ENCODE measurements around the gene ASAP2.

ASAP2 gene

GRCh38 chr2:9232886-9233285 is 26.3 kb downstream of the ASAP2 start:
- DNase-seq, result no peak

GRCh38 chr2:9234680-9235146 is 28.1 kb downstream of the ASAP2 start:
- peak; percentile 67 for DNase-seq

- DNase-seq, result no peak
These were observed 28.8 kb downstream of the ASAP2 start for GRCh38 chr2:9235147-9236044.

- no peak for DNase-seq
These were observed 29.4 kb downstream of the ASAP2 start for GRCh38 chr2:9236045-9236344.

- no peak for DNase-seq
These were observed 30.3 kb downstream of the ASAP2 start for GRCh38 chr2:9236867-9237266.

GRCh38 chr2:9237831-9238230 is 31.2 kb downstream of the ASAP2 start:
- no peak for DNase-seq

GRCh38 chr2:9238591-9239326 is 32.1 kb downstream of the ASAP2 start:
- peak; percentile 93 for DNase-seq

- no peak for DNase-seq
These were observed 33.0 kb downstream of the ASAP2 start for GRCh38 chr2:9239616-9240015.

GRCh38 chr2:9240745-9241144 is 34.1 kb downstream of the ASAP2 start:
- DNase-seq, result no peak

- DNase-seq, result no peak
These were observed 34.6 kb downstream of the ASAP2 start for GRCh38 chr2:9241233-9241632.

- DNase-seq, result no peak
These were observed 36.7 kb downstream of the ASAP2 start for GRCh38 chr2:9243357-9243756.

- DNase-seq, result no peak
These were observed 38.5 kb downstream of the ASAP2 start for GRCh38 chr2:9244985-9245544.

- peak; percentile 95 for DNase-seq
These were observed 40.6 kb downstream of the ASAP2 start for GRCh38 chr2:9247177-9247576.

GRCh38 chr2:9247786-9248185 is 41.2 kb downstream of the ASAP2 start:
- DNase-seq, result peak; percentile 23

- DNase-seq, result no peak
These were observed 41.8 kb downstream of the ASAP2 start for GRCh38 chr2:9248363-9248762.

GRCh38 chr2:9249020-9249800 is 42.6 kb downstream of the ASAP2 start:
- no peak for DNase-seq

- DNase-seq, result no peak
These were observed 43.5 kb downstream of the ASAP2 start for GRCh38 chr2:9250091-9250490.

GRCh38 chr2:9250498-9251153 is 44.0 kb downstream of the ASAP2 start:
- no peak for DNase-seq

- no peak for DNase-seq
These were observed 44.8 kb downstream of the ASAP2 start for GRCh38 chr2:9251154-9252001.

- DNase-seq, result no peak
These were observed 45.4 kb downstream of the ASAP2 start for GRCh38 chr2:9252002-9252357.

- peak; percentile 65 for DNase-seq
These were observed 48.8 kb downstream of the ASAP2 start for GRCh38 chr2:9255416-9255815.

- peak; percentile 46 for DNase-seq
These were observed 49.5 kb downstream of the ASAP2 start for GRCh38 chr2:9256147-9256546.
